Measurements from ENCODE around the gene CASKIN2. TPM values are rescaled to one million over a fixed set of nuclear protein-coding genes. Genes with fewer than 3 reads are reported as not detected.

CASKIN2 gene
- total RNA-seq, 1 experiment from 2014 or later, result 30.0 TPM

- H3K27me3 Mint-ChIP-seq (ENCODE audit: unreplicated experiment), result no peaks in the 10 kb centered on the region
- H3K27ac Mint-ChIP-seq (ENCODE audit: unreplicated experiment), result peak overlapping the region; percentile 15
- TF ChIP-seq CTCF (IDR thresholded peaks at IDR 0.05; ENCODE audit: unreplicated experiment), result no peak
- DNase-seq, result no peak
- peaks cover 51% of the 10 kb centered on the region for H3K36me3 Mint-ChIP-seq (ENCODE audit: insufficient read depth, unreplicated experiment)
- no TSS peak for BruUV-seq (replicated peaks)
- CTCF ChIA-PET, result interaction anchor here (0.9 kb wide), 1 partner anchor 19 kb away, joined by 3 read pairs; no protein-coding TSS in a partner anchor
- no peaks in the 10 kb centered on the region for H3K9me3 Mint-ChIP-seq (ENCODE audit: low read depth, unreplicated experiment)
- H3K4me3 Mint-ChIP-seq (ENCODE audit: low read depth, unreplicated experiment), result no peak overlapping the region
- intact Hi-C loops (cut with micrococcal nuclease; ENCODE audit: unreplicated experiment), result no loop called here
- peaks cover 13% of the 10 kb centered on the region for H3K4me1 Mint-ChIP-seq (ENCODE audit: low read depth, unreplicated experiment)
Measured at GRCh38 chr17:75557852-75558665, 42.7 kb upstream of the CASKIN2 start.

GRCh38 chr17:75557075-75557851 lies 41.9 kb upstream of the CASKIN2 start:
- Mint-ChIP-seq H3K27ac (ENCODE audit: unreplicated experiment) (peak overlapping the region; percentile 15), H3K27me3 (ENCODE audit: unreplicated experiment) (no peaks in the 10 kb centered on the region), H3K4me1 (ENCODE audit: low read depth, unreplicated experiment) (peaks cover 13% of the 10 kb centered on the region), H3K4me3 (ENCODE audit: low read depth, unreplicated experiment) (no peak overlapping the region), H3K36me3 (ENCODE audit: insufficient read depth, unreplicated experiment) (peaks cover 52% of the 10 kb centered on the region), H3K9me3 (ENCODE audit: low read depth, unreplicated experiment) (no peaks in the 10 kb centered on the region)
- DNase-seq, result peak; percentile 94
- intact Hi-C loops (cut with micrococcal nuclease; ENCODE audit: unreplicated experiment), result no loop called here
- TF ChIP-seq CTCF (IDR thresholded peaks at IDR 0.05; ENCODE audit: unreplicated experiment), result no peak
- no TSS peak for BruUV-seq (replicated peaks)
- CTCF ChIA-PET, result interaction anchor here (0.9 kb wide), 1 partner anchor 19 kb away, joined by 3 read pairs; no protein-coding TSS in a partner anchor

GRCh38 chr17:75555679-75556153 lies 40.4 kb upstream of the CASKIN2 start:
- Mint-ChIP-seq H3K4me1 (ENCODE audit: low read depth, unreplicated experiment) (peaks cover 17% of the 10 kb centered on the region), H3K27ac (ENCODE audit: unreplicated experiment) (no peak overlapping the region), H3K36me3 (ENCODE audit: insufficient read depth, unreplicated experiment) (peaks cover 49% of the 10 kb centered on the region), H3K4me3 (ENCODE audit: low read depth, unreplicated experiment) (no peak overlapping the region), H3K9me3 (ENCODE audit: low read depth, unreplicated experiment) (no peaks in the 10 kb centered on the region), H3K27me3 (ENCODE audit: unreplicated experiment) (no peaks in the 10 kb centered on the region)
- CTCF ChIA-PET, result interaction anchor here (0.8 kb wide), 1 partner anchor 178 kb away, joined by 3 read pairs; no protein-coding TSS in a partner anchor
- DNase-seq, result no peak
- no TSS peak for BruUV-seq (replicated peaks)
- TF ChIP-seq CTCF (IDR thresholded peaks at IDR 0.05; ENCODE audit: unreplicated experiment), result no peak
- intact Hi-C loops (cut with micrococcal nuclease; ENCODE audit: unreplicated experiment), result no loop called here

GRCh38 chr17:75553295-75554110 lies 38.2 kb upstream of the CASKIN2 start:
- CTCF ChIA-PET, result interaction anchor here (0.5 to 0.7 kb wide), 3 partner anchors 14 to 45 kb away, joined by 3 to 5 read pairs (median 5); no protein-coding TSS in a partner anchor
- no peaks in the 10 kb centered on the region for H3K27me3 Mint-ChIP-seq (ENCODE audit: unreplicated experiment)
- no peaks in the 10 kb centered on the region for H3K9me3 Mint-ChIP-seq (ENCODE audit: low read depth, unreplicated experiment)
- peaks cover 54% of the 10 kb centered on the region for H3K36me3 Mint-ChIP-seq (ENCODE audit: insufficient read depth, unreplicated experiment)
- no TSS peak for BruUV-seq (replicated peaks)
- TF ChIP-seq CTCF (IDR thresholded peaks at IDR 0.05; ENCODE audit: unreplicated experiment), result no peak
- H3K4me3 Mint-ChIP-seq (ENCODE audit: low read depth, unreplicated experiment), result no peak overlapping the region
- intact Hi-C loops (cut with micrococcal nuclease; ENCODE audit: unreplicated experiment), result no loop called here
- H3K27ac Mint-ChIP-seq (ENCODE audit: unreplicated experiment), result no peak overlapping the region
- peaks cover 15% of the 10 kb centered on the region for H3K4me1 Mint-ChIP-seq (ENCODE audit: low read depth, unreplicated experiment)
- no peak for DNase-seq
